CD1c-positive myeloid dendritic cell (primary cell): Measurements from ENCODE around the gene PADI6.
"Not testable (repeated sequence)": the region's sequence is repeated elsewhere in the genome, so short reads cannot be mapped to it uniquely, and the experiment has no call there.

Source experiments
- DNase-seq: peaks from one replicate; pipeline ENCODE4 v3.0.0-alpha.2; 2016; ENCODE audit errors: extremely low spot score

Gene PADI6

GRCh38 chr1:17404034-17404684 is 32.2 kb downstream of the PADI6 start:
- DNase-seq, result no peak

- no peak for DNase-seq
These were observed 32.8 kb downstream of the PADI6 start for GRCh38 chr1:17404820-17405219.

GRCh38 chr1:17405898-17406759 is 34.1 kb downstream of the PADI6 start:
- DNase-seq, result peak; percentile 59

- DNase-seq, result not testable (repeated sequence)
These were observed 34.9 kb downstream of the PADI6 start for GRCh38 chr1:17406760-17407475.

- not testable (repeated sequence) for DNase-seq
These were observed 36.0 kb downstream of the PADI6 start for GRCh38 chr1:17407786-17408514.

GRCh38 chr1:17409391-17409811 is 37.4 kb downstream of the PADI6 start:
- DNase-seq, result no peak

- DNase-seq, result no peak
These were observed 40.3 kb downstream of the PADI6 start for GRCh38 chr1:17412093-17412870.

GRCh38 chr1:17414022-17414421 is 42.0 kb downstream of the PADI6 start:
- no peak for DNase-seq

GRCh38 chr1:17416389-17416788 is 44.4 kb downstream of the PADI6 start:
- no peak for DNase-seq

- peak; percentile 75 for DNase-seq
These were observed 47.8 kb downstream of the PADI6 start for GRCh38 chr1:17419626-17420328.

- DNase-seq, result no peak
These were observed 48.5 kb downstream of the PADI6 start for GRCh38 chr1:17420391-17420918.

GRCh38 chr1:17422461-17422860 is 50.5 kb downstream of the PADI6 start:
- no peak for DNase-seq

GRCh38 chr1:17423781-17424245 is 51.8 kb downstream of the PADI6 start:
- DNase-seq, result no peak

- DNase-seq, result peak; percentile 85
These were observed 54.0 kb downstream of the PADI6 start for GRCh38 chr1:17425806-17426600.

- DNase-seq, result no peak
These were observed 56.0 kb downstream of the PADI6 start for GRCh38 chr1:17427696-17428660.

- DNase-seq, result no peak
These were observed 57.2 kb downstream of the PADI6 start for GRCh38 chr1:17429183-17429582.

GRCh38 chr1:17432412-17432811 is 60.4 kb downstream of the PADI6 start:
- DNase-seq, result no peak

- DNase-seq, result no peak
These were observed 61.3 kb downstream of the PADI6 start for GRCh38 chr1:17433261-17433660.
